ENCODE measurements around the gene BRD7. TPM values are rescaled to one million over a fixed set of nuclear protein-coding genes. Genes with fewer than 3 reads are reported as not detected.

Gene BRD7
- polyA plus RNA-seq, 2 of the 4 experiments (the other 2 are of a cell fraction): 60.4 to 94.5 TPM

DNA sequence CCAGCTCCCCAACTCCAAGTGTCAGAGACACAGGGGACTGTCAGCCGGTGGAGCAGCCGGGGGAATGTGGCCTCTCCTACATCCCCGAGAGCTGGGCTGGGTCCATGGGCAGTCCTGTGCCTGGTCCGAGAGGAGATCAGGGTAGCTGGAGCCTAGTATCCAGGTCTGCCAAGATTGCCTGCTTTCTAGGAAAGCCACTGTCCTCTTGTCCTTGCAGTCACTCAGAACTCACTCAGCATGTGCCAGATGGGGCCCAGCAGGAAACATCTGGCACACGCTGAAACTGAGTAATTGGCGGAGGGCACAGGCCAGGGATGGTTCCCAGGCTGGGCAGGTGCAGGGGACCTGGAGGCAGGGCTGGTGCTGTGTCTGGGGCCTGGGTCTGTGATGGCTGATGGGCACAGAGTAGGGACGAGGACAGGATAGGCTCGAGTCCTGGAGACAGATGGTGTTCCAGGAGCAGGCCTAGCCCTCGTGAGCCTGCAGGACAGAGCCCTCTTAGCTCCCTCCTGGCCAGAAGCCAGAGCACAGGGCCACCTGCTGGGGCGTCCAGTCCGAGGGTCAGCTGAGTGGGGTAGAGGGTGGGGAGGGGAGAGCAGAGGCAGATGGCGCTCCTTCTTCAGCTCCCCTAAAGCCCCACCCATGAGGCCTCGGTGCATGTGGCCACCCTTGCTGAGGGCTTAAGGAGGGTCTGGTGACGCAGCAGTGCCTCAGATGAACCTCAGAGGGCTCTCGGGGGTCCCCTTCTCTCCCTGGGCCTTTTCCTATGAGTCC is 71.3 kb downstream of the BRD7 start:
- H3K4me1 ChIP-seq: peaks cover 17% of the 10 kb centered on the region
- DNase-seq (ENCODE audit: low read depth in 1 of 2, low spot score in 1 of 2) (no peak), FAIRE-seq (no peak), ATAC-seq (no peak)
- no peak overlapping the region for H3K27ac ChIP-seq
- no peak overlapping the region for H3K4me2 ChIP-seq
- H3K4me3 ChIP-seq: no peak overlapping the region
- POLR2A ChIA-PET: no interaction called here
- TF ChIP-seq NPAS2 (CRISPR knock-in tag; IDR thresholded peaks at IDR 0.05; ENCODE audit: borderline replicate concordance): no peak
- TF ChIP-seq, protein P1, sequence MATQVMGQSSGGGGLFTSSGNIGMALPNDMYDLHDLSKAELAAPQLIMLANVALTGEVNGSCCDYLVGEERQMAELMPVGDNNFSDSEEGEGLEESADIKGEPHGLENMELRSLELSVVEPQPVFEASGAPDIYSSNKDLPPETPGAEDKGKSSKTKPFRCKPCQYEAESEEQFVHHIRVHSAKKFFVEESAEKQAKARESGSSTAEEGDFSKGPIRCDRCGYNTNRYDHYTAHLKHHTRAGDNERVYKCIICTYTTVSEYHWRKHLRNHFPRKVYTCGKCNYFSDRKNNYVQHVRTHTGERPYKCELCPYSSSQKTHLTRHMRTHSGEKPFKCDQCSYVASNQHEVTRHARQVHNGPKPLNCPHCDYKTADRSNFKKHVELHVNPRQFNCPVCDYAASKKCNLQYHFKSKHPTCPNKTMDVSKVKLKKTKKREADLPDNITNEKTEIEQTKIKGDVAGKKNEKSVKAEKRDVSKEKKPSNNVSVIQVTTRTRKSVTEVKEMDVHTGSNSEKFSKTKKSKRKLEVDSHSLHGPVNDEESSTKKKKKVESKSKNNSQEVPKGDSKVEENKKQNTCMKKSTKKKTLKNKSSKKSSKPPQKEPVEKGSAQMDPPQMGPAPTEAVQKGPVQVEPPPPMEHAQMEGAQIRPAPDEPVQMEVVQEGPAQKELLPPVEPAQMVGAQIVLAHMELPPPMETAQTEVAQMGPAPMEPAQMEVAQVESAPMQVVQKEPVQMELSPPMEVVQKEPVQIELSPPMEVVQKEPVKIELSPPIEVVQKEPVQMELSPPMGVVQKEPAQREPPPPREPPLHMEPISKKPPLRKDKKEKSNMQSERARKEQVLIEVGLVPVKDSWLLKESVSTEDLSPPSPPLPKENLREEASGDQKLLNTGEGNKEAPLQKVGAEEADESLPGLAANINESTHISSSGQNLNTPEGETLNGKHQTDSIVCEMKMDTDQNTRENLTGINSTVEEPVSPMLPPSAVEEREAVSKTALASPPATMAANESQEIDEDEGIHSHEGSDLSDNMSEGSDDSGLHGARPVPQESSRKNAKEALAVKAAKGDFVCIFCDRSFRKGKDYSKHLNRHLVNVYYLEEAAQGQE (IDR thresholded peaks at IDR 0.05): no peak
- TF ChIP-seq SMC3 (IDR thresholded peaks at IDR 0.05): no peak
- TF ChIP-seq, protein P2, sequence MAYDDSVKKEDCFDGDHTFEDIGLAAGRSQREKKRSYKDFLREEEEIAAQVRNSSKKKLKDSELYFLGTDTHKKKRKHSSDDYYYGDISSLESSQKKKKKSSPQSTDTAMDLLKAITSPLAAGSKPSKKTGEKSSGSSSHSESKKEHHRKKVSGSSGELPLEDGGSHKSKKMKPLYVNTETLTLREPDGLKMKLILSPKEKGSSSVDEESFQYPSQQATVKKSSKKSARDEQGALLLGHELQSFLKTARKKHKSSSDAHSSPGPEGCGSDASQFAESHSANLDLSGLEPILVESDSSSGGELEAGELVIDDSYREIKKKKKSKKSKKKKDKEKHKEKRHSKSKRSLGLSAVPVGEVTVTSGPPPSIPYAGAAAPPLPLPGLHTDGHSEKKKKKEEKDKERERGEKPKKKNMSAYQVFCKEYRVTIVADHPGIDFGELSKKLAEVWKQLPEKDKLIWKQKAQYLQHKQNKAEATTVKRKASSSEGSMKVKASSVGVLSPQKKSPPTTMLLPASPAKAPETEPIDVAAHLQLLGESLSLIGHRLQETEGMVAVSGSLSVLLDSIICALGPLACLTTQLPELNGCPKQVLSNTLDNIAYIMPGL (CRISPR knock-in tag; IDR thresholded peaks at IDR 0.05; ENCODE audit: borderline replicate concordance): no peak
- no peak for TF ChIP-seq CHD2 (IDR thresholded peaks at IDR 0.05; ENCODE audit: low read length, partially characterized antibody)
- TF ChIP-seq HOXB13 (CRISPR knock-in tag; IDR thresholded peaks at IDR 0.05; ENCODE audit: low read depth): no peak
- TF ChIP-seq FOXS1 (CRISPR knock-in tag; IDR thresholded peaks at IDR 0.05): no peak
- TF ChIP-seq GATA3 (IDR thresholded peaks at IDR 0.05; ENCODE audit: borderline replicate concordance): no peak
- no peak for TF ChIP-seq JUN (IDR thresholded peaks at IDR 0.05)
- TF ChIP-seq HOXA7 (CRISPR knock-in tag; IDR thresholded peaks at IDR 0.05): no peak
- no peak for TF ChIP-seq EHMT2 (IDR thresholded peaks at IDR 0.05; ENCODE audit: low read depth)
- TF ChIP-seq TP53 (CRISPR knock-in tag; IDR thresholded peaks at IDR 0.05): no peak
- no peak for TF ChIP-seq RARB (CRISPR knock-in tag; IDR thresholded peaks at IDR 0.05)
- TF ChIP-seq, protein P3, sequence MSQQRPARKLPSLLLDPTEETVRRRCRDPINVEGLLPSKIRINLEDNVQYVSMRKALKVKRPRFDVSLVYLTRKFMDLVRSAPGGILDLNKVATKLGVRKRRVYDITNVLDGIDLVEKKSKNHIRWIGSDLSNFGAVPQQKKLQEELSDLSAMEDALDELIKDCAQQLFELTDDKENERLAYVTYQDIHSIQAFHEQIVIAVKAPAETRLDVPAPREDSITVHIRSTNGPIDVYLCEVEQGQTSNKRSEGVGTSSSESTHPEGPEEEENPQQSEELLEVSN (IDR thresholded peaks at IDR 0.05; ENCODE audit: borderline replicate concordance, low read depth): no peak
- no peak for TF ChIP-seq CEBPB (IDR thresholded peaks at IDR 0.05)
- TF ChIP-seq MAZ (IDR thresholded peaks at IDR 0.05; ENCODE audit: borderline replicate concordance, low read depth, low read length): no peak
- no peak for TF ChIP-seq MAFK (IDR thresholded peaks at IDR 0.05; ENCODE audit: partially characterized antibody)
- 88% methylated on average over 10 of the region's 15 CpGs for WGBS (ENCODE audit: missing lambda C conversion rate)
- CTCF ChIA-PET: interaction anchor here (0.6 to 2.5 kb wide), 6 partner anchors 13 to 368 kb away, joined by 3 to 9 read pairs (median 4); no protein-coding TSS in a partner anchor
- no peaks in the 10 kb centered on the region for H3K9me3 ChIP-seq

DNA sequence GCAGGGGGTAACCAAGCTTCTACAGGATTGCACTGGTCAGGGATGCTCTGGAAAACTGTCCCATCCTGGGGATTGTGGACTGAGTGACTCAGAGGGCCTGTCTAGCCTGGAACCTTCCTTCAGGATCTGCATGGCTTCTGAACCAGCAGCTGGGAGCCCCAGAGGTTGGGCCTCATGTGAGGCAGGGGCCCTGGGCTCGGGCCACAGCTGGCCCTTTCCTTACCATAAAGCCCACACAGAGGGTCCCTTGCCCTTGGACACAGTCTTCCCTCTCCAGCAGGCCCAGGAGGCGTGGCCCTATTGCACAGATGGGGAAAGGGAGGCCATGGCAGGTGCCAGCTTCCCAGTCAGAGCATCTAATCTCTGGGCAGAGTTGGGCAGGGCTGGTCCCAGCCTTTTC is 72.0 kb downstream of the BRD7 start:
- no peak for TF ChIP-seq NR3C1 (IDR thresholded peaks at IDR 0.05)
- TF ChIP-seq, protein P4, sequence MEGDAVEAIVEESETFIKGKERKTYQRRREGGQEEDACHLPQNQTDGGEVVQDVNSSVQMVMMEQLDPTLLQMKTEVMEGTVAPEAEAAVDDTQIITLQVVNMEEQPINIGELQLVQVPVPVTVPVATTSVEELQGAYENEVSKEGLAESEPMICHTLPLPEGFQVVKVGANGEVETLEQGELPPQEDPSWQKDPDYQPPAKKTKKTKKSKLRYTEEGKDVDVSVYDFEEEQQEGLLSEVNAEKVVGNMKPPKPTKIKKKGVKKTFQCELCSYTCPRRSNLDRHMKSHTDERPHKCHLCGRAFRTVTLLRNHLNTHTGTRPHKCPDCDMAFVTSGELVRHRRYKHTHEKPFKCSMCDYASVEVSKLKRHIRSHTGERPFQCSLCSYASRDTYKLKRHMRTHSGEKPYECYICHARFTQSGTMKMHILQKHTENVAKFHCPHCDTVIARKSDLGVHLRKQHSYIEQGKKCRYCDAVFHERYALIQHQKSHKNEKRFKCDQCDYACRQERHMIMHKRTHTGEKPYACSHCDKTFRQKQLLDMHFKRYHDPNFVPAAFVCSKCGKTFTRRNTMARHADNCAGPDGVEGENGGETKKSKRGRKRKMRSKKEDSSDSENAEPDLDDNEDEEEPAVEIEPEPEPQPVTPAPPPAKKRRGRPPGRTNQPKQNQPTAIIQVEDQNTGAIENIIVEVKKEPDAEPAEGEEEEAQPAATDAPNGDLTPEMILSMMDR (IDR thresholded peaks at IDR 0.05): no peak
- TF ChIP-seq, protein P5, sequence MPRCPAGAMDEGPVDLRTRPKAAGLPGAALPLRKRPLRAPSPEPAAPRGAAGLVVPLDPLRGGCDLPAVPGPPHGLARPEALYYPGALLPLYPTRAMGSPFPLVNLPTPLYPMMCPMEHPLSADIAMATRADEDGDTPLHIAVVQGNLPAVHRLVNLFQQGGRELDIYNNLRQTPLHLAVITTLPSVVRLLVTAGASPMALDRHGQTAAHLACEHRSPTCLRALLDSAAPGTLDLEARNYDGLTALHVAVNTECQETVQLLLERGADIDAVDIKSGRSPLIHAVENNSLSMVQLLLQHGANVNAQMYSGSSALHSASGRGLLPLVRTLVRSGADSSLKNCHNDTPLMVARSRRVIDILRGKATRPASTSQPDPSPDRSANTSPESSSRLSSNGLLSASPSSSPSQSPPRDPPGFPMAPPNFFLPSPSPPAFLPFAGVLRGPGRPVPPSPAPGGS (IDR thresholded peaks at IDR 0.05): no peak
- no peak for TF ChIP-seq CBX2 (IDR thresholded peaks at IDR 0.05; ENCODE audit: borderline replicate concordance, low read depth)
- no peak for TF ChIP-seq HOXB5 (CRISPR knock-in tag; IDR thresholded peaks at IDR 0.05)
- no peak for TF ChIP-seq ZSCAN20 (CRISPR knock-in tag; IDR thresholded peaks at IDR 0.05)
- no peak overlapping the region for H3K4me2 ChIP-seq
- H3K27ac ChIP-seq: no peak overlapping the region
- no peaks in the 10 kb centered on the region for H3K9me3 ChIP-seq
- WGBS (ENCODE audit: missing lambda C conversion rate): 40% methylated on average over 1 of the region's 2 CpGs
- CTCF ChIA-PET: interaction anchor here (0.6 to 2.5 kb wide), 5 partner anchors 12 to 113 kb away, joined by 3 to 9 read pairs (median 5); no protein-coding TSS in a partner anchor
- POLR2A ChIA-PET: no interaction called here
- DNase-seq (ENCODE audit: low read depth in 1 of 2, low spot score in 1 of 2) (no peak), FAIRE-seq (no peak), ATAC-seq (no peak)
- H3K4me1 ChIP-seq: peaks cover 10% of the 10 kb centered on the region
- no peak overlapping the region for H3K4me3 ChIP-seq

All from A549 (cell line).